HG03066 (cell line): ENCODE results near the gene PTPRM.

Experiments
- ATAC-seq: cut with Tn5 transposase; IDR thresholded peaks from one replicate; pipeline ENCODE4 v1.9.1; 2021; ENCODE audit warnings: low read depth; ENCODE audit not compliant: unreplicated experiment

The PTPRM gene

DNA sequence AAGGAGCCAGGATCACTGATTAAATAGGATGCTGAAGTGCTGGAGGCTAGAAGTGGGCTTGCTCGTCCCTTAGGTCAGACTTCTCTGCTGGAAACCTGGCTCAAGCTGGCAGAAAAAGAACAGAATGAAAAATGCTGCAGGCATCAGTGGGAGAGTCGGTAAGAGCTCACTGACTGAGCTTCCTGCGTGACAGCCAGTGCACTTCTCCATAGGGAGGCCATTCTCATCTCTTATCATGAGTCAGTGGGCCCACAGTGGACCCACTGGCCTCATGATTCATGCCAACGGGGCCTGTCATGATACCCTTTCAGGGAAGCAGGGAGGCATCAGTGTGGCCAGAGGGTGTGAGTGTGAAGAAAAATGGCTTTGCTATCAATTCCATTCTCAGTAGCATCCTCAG lies 498.2 kb downstream of the PTPRM start:
- ATAC-seq: no peak

DNA sequence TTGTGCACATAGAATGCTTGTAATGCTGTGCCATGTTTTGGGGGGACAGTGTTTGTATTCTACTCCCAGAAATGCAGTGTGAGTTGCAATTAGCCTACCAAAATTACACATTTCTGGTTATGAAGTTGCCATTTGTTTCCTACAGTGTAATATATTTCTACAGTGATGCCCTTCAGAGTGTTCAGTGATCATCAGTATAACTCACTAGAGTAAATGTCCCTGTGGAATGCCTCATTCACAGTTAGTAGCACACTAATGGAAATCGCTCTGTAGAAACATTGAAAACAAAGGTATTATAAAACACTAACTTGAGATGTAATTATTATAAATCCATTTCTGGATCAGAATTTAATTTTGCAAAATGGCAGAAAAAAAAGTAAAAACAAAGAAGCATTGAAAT lies 498.7 kb downstream of the PTPRM start:
- ATAC-seq: no peak

DNA sequence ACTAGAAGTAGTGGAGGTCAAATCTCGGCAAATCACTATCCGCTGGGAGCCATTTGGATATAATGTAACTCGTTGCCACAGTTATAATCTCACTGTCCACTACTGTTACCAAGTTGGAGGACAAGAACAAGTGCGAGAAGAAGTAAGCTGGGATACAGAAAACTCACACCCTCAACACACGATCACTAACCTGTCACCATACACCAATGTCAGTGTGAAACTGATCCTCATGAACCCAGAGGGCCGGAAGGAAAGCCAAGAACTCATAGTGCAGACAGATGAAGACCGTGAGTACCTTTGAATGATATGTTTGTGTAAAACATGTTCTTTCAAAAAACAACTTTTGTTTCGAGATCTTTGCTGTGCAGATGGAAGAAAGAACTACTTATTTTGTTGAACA lies 502.6 kb downstream of the PTPRM start:
- ATAC-seq: no peak

DNA sequence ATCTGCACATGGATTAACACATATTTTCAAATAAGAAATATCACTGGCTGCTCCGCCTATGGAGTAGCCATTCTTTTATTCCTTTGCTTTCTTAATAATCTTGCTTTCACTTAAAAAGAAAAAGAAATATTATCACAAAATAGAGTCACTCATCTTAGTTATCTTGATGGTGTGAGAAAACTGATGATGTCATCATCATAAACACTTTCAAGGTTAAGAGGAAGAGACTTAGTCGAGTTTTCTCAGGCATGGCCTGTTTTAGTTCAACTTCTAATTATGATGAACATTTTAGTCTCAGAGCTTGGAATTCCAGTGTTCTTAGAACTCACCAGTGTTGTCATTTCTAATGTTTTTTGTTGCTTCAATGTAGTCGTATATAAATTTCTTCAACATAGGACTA lies 506.1 kb downstream of the PTPRM start:
- ATAC-seq: no peak

DNA sequence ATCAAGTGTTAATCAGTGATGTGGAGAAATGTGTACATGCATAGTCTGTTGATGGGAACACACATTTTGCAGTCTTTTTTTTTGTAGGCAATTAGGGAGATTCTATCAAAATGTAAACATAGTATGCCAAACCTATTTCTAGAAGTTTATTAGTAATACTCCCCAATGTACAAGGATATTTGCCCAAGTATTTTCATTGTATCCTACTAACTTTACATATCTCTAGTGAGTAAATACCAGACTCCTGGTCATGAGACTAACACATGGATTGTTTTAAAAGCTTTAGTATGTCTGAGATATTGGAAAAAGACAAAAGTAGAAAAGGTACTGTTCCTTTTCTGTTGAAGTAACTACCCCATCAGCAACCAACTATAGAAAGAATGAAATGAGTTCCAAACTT lies 513.0 kb downstream of the PTPRM start:
- no peak for ATAC-seq

DNA sequence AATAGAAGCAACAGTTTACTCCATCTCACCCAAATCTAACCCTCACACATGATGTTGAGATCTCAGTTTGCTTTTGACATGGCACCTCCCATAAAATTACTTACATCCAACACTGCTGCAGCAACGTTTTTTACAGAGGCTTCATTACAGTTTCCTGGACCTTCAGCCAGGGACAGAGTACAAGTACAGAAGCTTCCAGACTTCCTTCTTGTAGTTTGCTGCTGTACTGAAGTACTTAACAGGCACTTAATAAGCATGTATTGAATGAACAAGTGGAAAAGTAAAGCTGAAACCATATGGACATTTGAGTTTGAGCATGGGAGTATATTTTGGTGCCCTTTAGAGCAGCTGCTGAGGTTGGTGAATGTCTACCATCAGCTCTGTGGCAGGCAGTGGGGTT lies 514.2 kb downstream of the PTPRM start:
- no peak for ATAC-seq

DNA sequence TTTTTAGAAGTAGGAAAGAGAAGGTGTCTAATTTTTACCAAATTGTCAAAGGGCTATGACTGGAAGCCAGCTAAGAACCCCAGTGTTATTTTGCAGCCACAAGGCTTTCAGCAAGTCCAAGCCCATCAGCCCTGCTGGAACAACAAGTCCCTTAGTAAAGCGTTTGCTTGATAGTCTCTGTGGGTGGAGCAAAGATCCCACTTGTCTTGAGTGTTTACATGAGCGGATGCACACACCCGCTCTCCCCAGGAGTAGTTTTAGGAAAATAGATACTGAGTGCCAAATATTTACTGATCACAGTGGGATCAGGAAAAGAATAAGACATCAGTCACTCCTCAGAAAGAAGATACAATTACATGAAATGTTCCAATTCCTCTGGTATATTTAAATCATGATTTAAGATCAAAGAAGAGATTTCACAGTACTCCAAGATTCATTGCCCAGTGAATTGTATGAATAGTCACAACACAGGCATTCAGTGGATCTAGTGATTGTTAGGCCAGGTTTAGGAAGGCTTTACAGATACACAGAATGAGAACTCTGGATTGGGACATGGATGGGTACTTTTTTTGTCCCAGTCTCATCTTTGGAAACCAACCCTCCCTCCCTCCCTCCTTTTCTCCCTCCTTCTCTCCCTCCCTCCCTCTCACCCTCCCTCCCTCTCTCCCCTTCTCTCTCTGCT lies 514.9 kb downstream of the PTPRM start:
- no peak for ATAC-seq

DNA sequence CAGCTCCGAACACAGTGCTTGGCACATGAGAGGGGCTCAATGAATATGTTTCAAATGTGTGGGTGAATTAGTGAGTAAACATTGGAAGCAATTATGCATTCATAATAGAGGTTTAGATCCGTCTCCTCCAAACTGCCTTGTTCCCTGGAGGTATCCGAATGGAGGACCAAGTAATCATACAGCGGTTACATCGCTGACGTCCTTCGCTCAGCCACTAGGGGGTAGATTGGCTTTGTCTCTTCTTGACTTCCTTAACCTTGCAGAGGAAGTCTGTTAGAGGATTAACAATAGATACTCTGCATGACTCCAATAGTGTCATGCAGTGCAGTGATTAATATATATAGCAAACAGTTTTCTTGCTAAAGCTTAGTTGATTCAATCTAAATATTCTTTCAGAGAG lies 517.0 kb downstream of the PTPRM start:
- ATAC-seq: no peak

DNA sequence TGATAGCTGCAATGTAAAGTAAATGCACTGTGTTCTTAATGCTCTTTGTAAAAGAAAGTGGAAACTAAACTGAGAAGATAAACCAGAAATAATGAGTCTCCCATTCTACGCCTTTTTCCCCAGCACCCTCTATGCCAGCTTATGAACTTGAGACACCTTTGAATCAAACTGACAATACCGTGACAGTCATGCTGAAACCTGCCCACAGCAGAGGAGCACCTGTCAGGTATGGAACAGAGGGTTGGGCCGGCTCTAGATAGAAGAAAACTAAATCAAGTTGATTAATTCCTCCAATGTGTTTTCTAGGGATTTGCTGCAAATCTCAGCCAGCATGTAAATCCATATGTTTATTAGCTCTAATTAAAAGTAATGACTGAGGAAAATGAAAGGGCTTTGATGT lies 521.5 kb downstream of the PTPRM start:
- no peak for ATAC-seq

DNA sequence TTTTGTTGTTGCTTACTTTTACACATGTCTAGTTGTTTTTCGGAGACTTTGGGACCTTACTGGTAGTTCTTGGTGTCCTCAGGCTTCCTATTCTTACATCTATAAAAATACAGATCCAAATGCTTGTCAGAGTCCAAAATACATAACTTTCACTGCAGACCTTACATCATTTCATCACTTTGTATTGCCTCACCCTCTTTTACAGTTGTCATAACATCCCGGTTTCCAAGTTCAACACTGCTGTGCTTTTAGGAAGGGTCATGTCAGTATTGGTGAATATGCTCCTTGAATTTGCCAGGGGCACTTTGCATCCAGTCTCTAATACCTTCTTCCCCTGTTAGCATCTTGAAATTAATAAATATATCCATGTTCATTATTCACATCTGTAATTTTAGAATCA lies 523.9 kb downstream of the PTPRM start:
- no peak for ATAC-seq

DNA sequence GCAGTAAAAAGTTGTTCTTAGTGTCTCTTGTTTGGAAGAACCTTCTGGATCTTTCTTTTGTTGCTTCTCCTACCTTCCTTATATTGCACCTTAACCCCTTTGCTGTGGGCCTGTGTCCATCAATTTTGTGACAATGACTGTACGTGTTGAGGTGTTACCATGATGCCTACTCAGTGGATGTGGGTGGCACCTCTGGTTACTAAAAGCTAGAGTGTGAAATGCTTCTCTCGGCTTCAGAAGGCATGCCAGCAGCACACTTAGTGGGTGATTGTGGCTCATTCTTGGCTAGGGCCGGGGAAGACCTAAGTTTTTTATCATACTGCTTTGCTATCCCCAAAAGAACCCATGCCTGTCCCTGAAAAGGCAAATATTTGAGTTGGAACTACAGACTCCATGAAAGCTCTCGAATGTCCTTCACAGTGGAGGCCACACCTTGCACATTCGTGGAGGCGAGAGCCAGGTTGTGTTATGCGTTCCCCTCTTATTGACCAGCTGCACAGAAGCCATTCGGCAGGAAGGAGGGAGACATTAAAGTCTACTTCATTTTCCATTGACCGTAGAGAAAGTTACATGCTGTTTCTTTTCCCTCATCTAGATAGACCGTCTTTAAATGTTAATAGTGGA lies 528.9 kb downstream of the PTPRM start:
- no peak for ATAC-seq

DNA sequence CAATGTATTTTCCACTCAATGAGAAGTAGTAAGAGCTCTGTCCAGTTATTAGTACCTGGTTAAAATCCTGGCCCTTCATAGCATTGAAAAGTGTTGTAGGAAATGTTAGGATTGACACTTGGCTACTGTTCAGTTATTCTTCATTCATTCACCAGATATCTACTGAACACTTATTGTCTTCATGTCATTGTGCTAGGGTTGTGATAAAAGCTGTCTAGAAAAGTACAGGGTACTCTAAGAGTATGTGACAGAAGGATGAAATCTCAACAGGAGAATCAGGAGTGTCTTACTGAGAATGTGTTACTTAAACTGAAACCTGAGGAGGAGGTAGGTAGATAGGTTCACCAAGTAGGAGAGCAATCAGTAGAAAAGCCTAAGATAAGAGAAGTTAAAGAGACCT lies 530.3 kb downstream of the PTPRM start:
- ATAC-seq: no peak

DNA sequence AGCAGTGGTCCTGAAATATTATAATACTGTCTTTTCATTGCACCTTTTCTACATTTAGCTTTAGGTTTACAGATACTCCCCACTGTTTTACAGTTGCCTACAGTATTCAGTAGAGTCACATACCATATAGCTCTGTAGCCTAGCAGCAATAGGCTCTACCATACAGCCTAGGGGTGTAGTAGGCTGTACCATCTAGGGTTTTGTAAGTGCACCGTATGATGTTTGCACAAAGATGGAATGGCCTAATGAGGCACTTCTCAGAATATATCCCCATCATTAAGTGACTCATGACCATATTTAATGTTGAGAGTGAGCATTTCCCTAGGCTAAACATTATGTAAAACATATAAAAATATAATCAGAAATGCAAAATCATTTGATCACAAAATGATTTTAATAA lies 530.8 kb downstream of the PTPRM start:
- ATAC-seq: no peak

DNA sequence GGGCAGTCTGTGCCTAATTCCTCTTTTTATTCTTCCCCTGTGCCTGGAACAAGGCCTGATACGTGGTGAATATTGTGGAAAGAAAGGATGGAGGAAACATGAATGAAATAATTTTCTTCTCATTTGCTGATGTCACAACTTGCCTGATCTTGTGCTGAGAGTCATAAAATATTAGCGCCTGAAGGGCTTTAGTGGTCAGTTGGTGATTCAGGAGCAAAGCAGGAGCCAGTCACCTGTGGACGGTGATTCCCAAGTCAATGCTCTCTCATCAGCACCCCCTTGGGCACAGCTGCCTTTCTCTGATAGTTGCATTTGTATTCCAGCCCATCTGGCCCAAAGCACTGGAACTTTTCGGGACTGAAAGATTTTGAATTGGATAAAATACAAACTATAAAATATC lies 539.5 kb downstream of the PTPRM start:
- ATAC-seq: no peak

DNA sequence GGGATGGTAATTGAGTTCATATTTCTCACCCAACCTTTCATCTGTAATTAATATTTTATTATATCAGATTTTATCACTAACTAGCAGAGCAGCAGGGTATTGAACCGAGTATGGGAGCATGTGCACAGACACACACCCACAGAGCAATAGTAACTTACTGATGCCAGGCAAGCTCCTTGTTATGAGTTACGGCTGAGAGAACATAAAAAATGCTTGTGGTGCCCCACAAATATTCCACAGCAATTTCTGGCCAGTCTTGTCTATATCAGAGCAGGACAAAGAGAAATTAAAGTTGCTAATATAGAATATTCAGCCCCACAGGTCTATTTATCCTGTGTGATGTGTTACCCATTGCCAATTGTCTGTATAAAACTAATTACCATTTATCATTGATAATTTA lies 540.3 kb downstream of the PTPRM start:
- no peak for ATAC-seq

DNA sequence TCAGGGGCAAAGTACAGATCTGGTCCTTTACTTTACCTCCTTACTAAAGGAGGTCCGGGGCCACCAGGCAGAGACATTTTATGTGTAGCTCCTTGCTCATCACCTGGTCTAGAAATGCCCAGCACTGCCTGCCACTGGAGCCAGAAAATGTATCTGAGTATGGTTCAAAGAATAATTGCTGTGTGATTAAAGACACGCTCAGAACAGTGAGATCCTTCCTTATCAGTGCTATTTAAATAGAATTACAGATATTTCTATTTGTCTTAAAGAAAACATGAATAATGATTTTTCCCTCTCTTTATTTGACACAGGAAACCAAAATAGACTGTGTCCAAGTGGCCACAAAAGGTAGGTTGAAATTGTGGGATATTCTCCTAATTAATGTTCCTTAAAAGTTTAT lies 547.4 kb downstream of the PTPRM start:
- no peak for ATAC-seq

DNA sequence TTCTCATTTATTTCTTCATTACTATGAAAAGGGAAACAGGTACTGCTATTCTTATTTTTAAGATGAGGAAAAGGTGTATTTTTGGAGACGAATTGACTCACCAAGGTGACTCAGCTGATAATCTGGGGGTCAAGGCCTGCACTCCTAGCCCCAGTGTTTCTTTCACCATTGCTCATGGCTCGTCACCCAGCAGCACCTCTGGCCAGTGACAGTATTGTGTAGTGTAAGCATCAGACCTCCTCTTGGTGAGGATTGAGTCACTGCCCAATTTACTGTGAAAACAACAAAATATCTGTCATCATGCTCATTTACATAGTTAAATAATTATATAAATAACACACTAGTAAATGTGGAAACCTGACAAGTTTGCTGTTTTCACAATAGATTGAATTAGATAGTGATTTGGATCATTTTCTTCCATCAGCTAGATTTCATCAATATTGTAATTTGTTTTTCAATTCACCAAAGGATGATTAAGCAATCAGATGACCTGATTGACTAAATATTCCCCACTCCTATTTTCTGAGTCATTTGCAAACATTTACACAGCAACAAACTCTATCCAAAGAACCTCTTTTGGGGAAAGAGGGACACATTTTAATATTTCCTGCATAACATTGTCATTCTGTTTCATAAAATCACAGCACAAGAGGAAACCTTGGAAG lies 549.4 kb downstream of the PTPRM start:
- no peak for ATAC-seq

DNA sequence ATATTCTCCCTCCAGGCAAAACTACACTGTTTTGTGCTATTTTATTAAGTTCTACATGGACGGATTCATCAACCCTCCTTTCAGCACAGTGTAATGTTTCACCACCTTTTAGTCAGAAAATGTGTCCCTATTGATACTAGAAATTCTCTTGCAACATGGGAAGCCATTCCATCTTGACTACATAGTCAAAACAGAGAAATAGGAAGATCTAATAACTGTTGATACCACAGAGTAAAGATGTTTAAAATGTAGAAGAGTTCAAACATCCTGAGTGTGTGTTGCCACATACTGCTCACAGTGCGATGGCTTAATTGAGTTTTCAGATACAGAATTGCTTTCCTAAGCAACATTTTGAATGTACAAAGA lies 549.9 kb downstream of the PTPRM start:
- ATAC-seq: no peak

DNA sequence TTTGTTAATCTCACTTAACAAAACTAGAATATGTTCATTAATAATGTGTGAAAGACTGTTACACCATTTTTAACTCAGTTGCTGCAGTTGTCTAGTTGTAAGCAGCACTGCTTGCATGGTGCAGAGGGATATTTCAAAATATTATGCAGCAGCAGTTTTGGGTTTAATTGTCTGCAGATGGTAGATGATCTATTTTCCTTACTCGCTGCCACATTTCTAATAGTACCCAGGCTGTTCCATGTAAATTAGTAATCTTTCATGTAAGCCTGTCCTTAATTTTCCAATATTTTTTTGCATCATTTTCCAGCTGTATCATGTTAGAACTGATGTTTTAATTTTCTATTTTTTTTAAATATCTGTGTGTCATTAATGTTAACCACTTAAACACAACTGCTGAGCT lies 554.0 kb downstream of the PTPRM start:
- no peak for ATAC-seq

DNA sequence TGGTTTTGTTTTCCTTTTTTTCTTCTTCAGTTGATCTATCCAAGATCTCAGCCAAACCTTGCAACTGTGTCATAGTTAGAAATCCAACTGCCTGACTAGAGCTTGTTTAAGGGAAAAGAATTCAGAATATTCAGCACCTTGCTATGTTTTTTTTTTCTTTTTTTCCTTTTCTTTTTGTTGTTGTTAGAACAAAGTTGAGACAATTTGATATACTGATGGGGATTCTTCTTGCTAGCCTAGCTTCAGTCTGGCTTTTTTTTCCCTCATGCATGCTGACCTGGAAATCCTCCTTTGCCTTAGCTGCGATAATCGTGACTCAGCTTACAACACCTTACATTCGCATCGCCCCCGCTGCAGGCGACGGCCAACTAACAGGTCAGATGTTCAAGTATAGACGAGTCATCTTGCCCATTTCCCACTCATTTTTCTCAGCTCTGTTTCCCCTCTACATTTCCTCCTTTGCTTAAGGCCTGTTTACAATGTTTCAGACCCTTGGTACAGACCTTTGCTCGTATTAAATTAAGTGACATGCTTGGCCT lies 554.9 kb downstream of the PTPRM start:
- no peak for ATAC-seq

DNA sequence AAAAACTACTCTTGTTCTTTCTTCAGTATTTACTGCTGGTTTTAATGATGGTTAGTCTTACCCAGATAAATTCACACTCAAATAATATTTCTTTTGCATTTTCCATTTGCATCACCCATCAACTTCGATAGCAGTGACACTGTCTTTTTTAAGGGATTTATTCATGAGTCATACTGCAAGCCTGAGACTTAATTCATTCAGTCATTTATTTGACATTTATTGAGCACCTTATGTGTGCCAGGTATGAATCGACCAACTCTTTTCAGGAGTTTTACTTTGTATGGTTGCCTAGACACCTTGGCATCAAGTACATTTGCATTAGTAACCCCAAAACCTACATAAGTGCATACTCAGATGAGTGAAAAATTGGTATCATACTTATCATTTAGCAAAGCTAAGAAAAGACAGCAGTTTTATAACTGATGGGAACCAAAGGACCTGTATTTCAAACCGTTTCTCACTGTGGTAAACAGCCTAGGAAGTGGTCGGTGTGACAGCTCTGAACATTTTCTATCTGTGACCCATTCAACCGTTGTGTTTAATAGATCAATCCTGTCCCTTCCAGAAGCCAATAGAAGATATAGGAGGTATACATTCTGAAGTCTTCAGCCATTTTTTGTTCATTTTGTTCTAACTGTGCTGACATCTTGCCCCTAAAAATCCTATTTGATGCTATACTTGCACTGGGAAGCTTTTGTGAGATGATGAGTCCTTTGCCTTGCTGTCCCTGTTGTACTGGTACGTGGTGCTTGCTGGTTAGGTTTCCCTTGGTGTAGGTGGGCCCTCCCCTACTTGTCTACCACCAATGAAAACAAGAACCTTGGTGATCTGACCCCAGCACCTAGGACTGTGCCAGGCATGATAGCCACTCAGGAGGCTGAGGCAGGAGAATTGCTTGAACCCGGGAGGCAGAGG lies 557.4 kb downstream of the PTPRM start:
- ATAC-seq: no peak
